ENCODE data around the gene SUMF2. TPM values are rescaled to one million over a fixed set of nuclear protein-coding genes. Genes with fewer than 3 reads are reported as not detected.
"Not testable (repeated sequence)": the region's sequence is repeated elsewhere in the genome, so short reads cannot be mapped to it uniquely, and the experiment has no call there.

SUMF2 gene
- total RNA-seq, 1 donor from 2014 or later, result 71.3 TPM

DNA sequence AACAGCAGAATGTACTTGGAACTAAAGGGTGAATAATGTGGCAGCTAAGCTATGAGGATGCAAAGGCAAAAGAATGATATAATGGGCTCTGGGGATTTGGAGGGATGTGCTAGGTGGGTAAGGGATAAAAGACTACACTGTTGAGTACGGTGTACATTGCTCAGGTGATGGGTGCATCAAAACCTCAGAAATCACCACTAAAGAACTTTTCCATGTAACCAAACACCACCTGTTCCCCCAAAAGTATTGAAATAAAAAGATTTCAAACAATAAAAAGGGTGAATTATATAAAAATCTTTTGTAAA is 43.8 kb downstream of the SUMF2 start:
- no peak for DNase-seq

DNA sequence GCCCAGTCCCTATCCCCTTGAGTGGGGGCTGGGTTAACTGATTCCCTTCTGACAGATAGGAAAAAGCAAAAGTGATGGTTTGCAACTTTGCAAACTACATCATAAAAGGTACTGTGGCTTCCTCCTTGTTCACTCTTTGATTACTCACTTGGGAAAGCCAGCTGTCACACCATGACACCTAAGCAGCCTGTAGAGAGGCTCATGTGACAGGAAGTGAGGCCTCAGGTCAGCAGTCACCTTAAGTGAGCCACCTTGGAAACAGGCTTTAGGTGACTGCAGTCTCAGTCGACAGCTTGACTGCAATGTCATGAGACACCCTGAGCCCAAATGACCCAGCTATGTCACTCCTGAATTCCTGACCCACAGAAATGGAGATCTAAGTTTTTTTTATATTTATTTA is 46.5 kb downstream of the SUMF2 start:
- no peak for DNase-seq

DNA sequence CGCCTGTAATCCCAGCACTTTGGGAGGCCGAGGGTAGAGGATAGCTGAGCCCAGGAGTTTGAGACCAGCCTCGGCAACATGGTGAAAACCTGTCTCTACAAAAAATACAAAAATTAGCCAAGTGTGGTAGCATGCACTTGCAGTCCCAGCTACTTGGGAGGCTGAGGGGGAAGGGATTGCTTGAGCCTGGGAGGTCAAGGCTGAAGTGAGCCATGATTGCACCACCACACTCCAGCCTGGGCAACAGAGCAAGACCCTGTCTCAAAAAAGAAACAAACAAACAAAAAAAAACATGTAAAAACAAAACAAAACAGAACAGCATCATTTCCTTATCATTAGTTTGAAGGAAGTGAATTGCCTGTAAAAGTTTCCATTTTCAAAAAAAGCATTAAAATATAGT is 48.2 kb downstream of the SUMF2 start:
- DNase-seq, result not testable (repeated sequence)

DNA sequence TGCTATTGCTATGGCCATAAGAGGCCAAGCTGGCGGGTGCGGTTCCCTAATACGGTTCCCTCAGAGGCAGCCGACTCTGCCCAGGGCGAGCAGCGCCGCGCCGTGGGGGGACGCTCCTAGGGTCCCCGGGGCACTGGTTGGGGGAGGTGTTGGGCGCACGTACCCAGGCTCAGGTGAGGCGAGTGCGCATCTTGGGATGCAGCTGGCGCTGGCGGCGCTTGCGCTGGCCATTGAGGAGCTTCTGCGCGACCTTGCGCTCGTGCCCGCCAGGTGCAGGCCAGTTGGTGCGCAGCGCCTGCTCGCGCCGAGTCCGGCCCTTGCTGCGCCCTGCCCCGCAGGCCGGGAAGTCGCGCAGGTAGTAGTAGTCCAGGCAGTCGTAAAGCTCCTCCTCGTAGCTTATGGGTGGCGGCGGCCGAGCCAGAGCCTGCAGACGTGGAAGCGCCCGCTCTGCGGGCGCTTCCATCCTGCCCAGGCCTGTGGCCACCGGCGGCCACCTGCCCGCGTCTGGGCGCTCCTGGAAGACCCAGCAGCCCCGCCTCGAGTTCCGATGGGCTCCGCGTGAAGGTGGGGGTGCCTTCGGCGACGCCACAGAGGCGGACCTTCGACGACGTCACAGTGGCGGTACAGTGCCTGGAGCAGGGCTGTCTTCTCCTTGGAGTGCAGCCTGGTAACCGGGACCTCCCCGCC is 51.9 kb downstream of the SUMF2 start, which contains the start of gene NUPR2:
NUPR2 (minus strand) TSS at position 566 of the 687 bp plus-strand sequence; CDS start at position 463, 103 bp downstream.
- no peak for DNase-seq

DNA sequence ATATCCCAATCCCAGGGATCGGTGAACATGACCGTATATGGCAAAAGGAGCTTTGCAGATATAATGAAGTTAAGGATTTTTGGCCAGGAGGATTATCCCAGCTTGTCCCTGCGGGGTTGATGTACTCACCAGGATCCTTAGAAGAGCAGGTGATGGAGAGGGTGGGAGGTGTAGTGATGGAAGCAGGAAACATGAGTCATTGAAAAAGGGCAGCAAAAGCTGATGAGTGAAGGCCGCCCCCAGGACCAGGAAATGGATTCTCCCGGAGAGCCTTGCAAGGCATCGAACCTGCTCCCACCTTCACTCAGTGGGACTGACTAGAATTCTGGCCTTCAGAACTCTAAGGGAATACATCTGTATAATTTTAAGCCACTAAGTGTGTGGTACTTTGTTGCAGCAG is 57.4 kb downstream of the SUMF2 start:
- DNase-seq, result no peak

DNA sequence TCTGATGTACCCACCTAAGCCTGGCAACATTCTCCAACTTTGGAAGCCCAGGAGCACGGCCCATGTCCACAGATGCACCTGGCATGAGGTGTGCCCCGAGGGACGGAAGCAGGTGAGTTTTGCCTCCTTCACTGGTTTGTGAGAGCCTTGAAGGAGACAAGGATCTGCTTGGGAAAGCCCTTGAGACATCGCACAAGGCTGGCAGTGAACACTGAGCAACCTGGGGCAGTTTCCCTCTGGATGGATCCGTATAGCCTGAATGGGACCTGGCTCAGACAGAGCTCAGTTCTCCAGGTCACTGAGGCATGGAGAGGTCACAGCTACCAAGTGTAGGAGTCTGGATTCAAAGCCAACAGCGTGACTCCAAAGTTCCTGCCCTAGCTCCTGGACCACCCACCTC is 60.9 kb downstream of the SUMF2 start:
- no peak for DNase-seq

DNA sequence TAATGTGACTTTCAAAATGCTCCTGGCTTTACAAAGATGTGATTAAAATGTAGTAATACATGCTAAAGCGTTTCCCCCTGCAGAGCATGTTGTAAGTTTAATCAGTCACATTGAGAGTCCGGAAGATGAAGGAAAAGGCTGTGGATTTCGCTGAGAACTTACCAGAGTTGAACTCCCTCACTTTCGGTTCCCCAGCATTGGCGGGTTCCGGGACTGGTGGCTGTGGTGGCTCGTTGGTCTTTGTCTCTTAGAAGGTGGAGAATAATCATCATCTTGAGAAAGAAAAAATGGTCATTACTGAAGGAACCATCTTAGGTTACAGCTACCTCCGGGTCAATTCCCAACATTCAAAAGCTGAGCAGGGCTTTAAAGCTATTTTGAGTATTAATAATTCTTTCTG is 61.7 kb downstream of the SUMF2 start:
- no peak for DNase-seq

DNA sequence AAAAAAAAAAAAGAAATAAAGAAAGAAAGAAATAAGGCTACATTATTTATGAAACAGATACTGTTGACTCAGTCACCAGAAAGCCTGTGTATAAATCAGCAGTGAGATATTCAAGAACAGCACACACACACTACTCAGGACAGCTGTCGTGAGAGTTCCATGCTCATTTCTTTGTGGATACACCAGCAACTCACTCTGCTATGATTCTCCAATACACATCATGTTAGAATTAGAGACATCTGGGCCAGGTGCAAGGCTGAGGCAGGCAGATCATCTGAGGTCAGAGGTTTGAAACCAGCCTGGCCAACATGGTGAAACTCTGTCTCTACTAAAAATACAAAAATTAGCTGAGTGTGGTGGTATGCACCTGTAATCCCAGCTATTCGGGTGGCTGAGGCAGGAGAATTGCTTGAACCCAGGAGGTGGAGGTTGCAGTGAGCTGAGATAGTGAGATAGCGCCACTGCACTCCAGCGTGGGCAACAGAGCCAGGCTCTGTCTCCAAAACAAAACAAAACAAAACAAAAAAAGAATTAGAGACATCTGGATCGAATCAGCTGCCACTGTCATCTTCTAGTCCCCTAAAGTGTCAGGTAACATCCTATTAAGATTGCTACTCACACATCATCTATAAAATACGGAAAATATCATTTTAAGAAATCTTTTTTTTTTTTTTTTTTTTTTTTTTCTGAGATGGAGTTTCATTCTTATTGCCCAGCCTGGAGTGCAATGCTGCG is 63.3 kb downstream of the SUMF2 start:
- no peak for DNase-seq

Small RNA genes within 50 kb of the gene (small RNA-seq; reads per million reads assigned to genes)
- gene SNORA15 (not detected), gene SNORA22B (not detected)

Other genes starting within 250 kb of the SUMF2 start
- gene SEPTIN14, start 201.5 kb upstream of the SUMF2 start, total RNA-seq, result not detected
- 49.6 TPM for gene ZNF713, start 176.8 kb upstream of the SUMF2 start, total RNA-seq
- gene MRPS17, start 112.4 kb upstream of the SUMF2 start, total RNA-seq, result 32.3 TPM
- gene NIPSNAP2, start 99.7 kb upstream of the SUMF2 start, total RNA-seq, result 29.3 TPM
- 19.8 TPM for gene PSPH, start 12.8 kb upstream of the SUMF2 start, total RNA-seq
- 189 TPM for gene CCT6A, start 12.5 kb upstream of the SUMF2 start, total RNA-seq
- gene PHKG1, start 28.7 kb downstream of the SUMF2 start, total RNA-seq, result 3.6 TPM
- 158 TPM for gene CHCHD2, start 42.2 kb downstream of the SUMF2 start, total RNA-seq
- gene NUPR2, start 52.1 kb downstream of the SUMF2 start, total RNA-seq, result 0.62 TPM

Measured in occipital lobe (tissue), 3 donors.